H1 (cell line): ENCODE results near the gene CDH22. TPM values are rescaled to one million over a fixed set of nuclear protein-coding genes. Genes with fewer than 3 reads are reported as not detected.

Source experiments
- CTCF ChIA-PET: fragments of 300-600 bp; sonication (Branson Sonifier 250); formaldehyde crosslinking; loops from one replicate; lab custom pipeline; 2021; ENCODE audit not compliant: partially characterized antibody; lab: Charles Lee
- POLR2A ChIA-PET: fragments of 300-600 bp; sonication (Branson Sonifier 250); formaldehyde crosslinking; loops from one replicate; lab custom pipeline; 2021; ENCODE audit warnings: inconsistent platforms; ENCODE audit not compliant: partially characterized antibody; lab: Charles Lee
- DNase-seq, 2 experiments: peaks; one replicate each; pipeline versions ENCODE4 v3.0.0 to v3.0.0-alpha.2; 2010 to 2022; ENCODE audit warnings: low spot score in 2 of 2, low read depth in 1 of 2, mixed read lengths in 1 of 2
- FAIRE-seq: peaks from 2 replicates; lab custom pipeline; 2011; peaks lifted over from hg19 to GRCh38; lab: Jason Lieb, UNC
- H2AFZ ChIP-seq: 2 replicates; pipeline ENCODE4 v1.8.1; 2012; ENCODE audit warnings: low read length, inconsistent platforms
- H2AK5ac ChIP-seq: 2 replicates; pipeline ENCODE4 v1.6.1; 2013; ENCODE audit warnings: low read depth, low read length
- H2BK120ac ChIP-seq: replicated peaks from 2 replicates; pipeline ENCODE3; 2013; ENCODE audit warnings: low read depth, low read length, inconsistent platforms
- H2BK12ac ChIP-seq: 2 replicates; pipeline ENCODE4 v1.6.1; 2013; ENCODE audit warnings: low read depth, low read length
- H2BK15ac ChIP-seq: 2 replicates; pipeline ENCODE4 v1.6.1; 2013; ENCODE audit warnings: low read length
- H2BK20ac ChIP-seq: 2 replicates; pipeline ENCODE4 v1.6.1; 2013; ENCODE audit warnings: low read length
- H2BK5ac ChIP-seq: 2 replicates; pipeline ENCODE4 v1.6.1; 2013; ENCODE audit warnings: low read depth, low read length
- H3K14ac ChIP-seq: 2 replicates; pipeline ENCODE4 v1.6.1; 2013; ENCODE audit warnings: inconsistent platforms; ENCODE audit not compliant: insufficient read length
- H3K18ac ChIP-seq: 2 replicates; pipeline ENCODE4 v1.6.1; 2013; ENCODE audit warnings: low read length; ENCODE audit errors: extremely low read depth
- H3K23ac ChIP-seq: 2 replicates; pipeline ENCODE4 v1.6.1; 2013; ENCODE audit warnings: inconsistent platforms; ENCODE audit not compliant: insufficient read length
- H3K23me2 ChIP-seq: 2 replicates; pipeline ENCODE4 v1.6.1; 2013; ENCODE audit warnings: low read depth, low read length
- H3K27ac ChIP-seq: 2 replicates; pipeline ENCODE4 v1.6.1; 2011; ENCODE audit warnings: low read depth, low read length, inconsistent platforms
- H3K27me3 ChIP-seq, 4 experiments: replicated peaks in 1 of 4; 1 replicate in 1 of 4; 2 replicates in 3 of 4; pipeline versions ENCODE4 v1.6.1 to v1.8.1; 2011 to 2013; ENCODE audit warnings: low read length in 3 of 4, mild to moderate bottlenecking in 3 of 4, inconsistent platforms in 2 of 4, mixed read lengths in 2 of 4, moderate library complexity in 1 of 4; ENCODE audit not compliant: control insufficient read depth in 3 of 4, insufficient read depth in 3 of 4; ENCODE audit errors: extremely low read depth in 1 of 4
- H3K36me3 ChIP-seq, 4 experiments: 2 replicates each; pipeline versions ENCODE4 v1.6.1 to v1.8.1; 2011 to 2013; ENCODE audit warnings: mild to moderate bottlenecking in 4 of 4, low read length in 3 of 4, moderate library complexity in 2 of 4, control low read depth in 1 of 4, inconsistent platforms in 1 of 4; ENCODE audit not compliant: insufficient read depth in 4 of 4, control insufficient read depth in 2 of 4
- H3K4ac ChIP-seq: replicated peaks from 2 replicates; pipeline ENCODE3; 2013; ENCODE audit warnings: low read length, low read depth, mixed read lengths, inconsistent platforms; ENCODE audit not compliant: insufficient read length
- H3K4me1 ChIP-seq, 4 experiments: replicated peaks in 1 of 4; 1 replicate in 1 of 4; 2 replicates in 3 of 4; pipeline versions ENCODE4 v1.6.1 to v1.8.1; 2011 to 2013; ENCODE audit warnings: low read length in 3 of 4, inconsistent platforms in 2 of 4, mixed read lengths in 1 of 4; ENCODE audit not compliant: insufficient read depth in 4 of 4, control insufficient read depth in 3 of 4
- H3K4me2 ChIP-seq, 2 experiments: 2 replicates each; pipeline versions ENCODE4 v1.6.1 to v1.8.1; 2011 to 2013; ENCODE audit warnings: low read depth in 2 of 2, low read length in 2 of 2, control low read depth in 1 of 2, inconsistent platforms in 1 of 2, mild to moderate bottlenecking in 1 of 2; ENCODE audit not compliant: insufficient read depth in 1 of 2
- H3K4me3 ChIP-seq, 4 experiments: fragments of 200-600, 300-600 bp in 1 of 4; sonication (generic), shearing (Covaris generic), sonication (Bioruptor Twin) in 1 of 4; 2 replicates each; pipeline versions ENCODE4 v1.5.1 to v1.8.1; 2011 to 2016; ENCODE audit warnings: low read length in 4 of 4, low read depth in 3 of 4, control low read depth in 2 of 4, inconsistent platforms in 2 of 4, mild to moderate bottlenecking in 2 of 4, mixed read lengths in 1 of 4, moderate library complexity in 1 of 4; ENCODE audit not compliant: insufficient read depth in 2 of 4; ENCODE audit errors: extremely low read depth in 1 of 4
- H3K56ac ChIP-seq: replicated peaks from 2 replicates; pipeline ENCODE3; 2013; ENCODE audit warnings: low read depth, mild to moderate bottlenecking, mixed read lengths, low read length, inconsistent platforms; ENCODE audit not compliant: insufficient read length
- H3K79me1 ChIP-seq: 2 replicates; pipeline ENCODE4 v1.6.1; 2013; ENCODE audit warnings: low read depth, low read length, control low read depth
- H3K79me2 ChIP-seq, 2 experiments: 2 replicates each; pipeline versions ENCODE4 v1.6.1 to v1.8.1; 2012 to 2013; ENCODE audit warnings: low read length in 2 of 2, mild to moderate bottlenecking in 2 of 2, inconsistent platforms in 1 of 2; ENCODE audit not compliant: insufficient read depth in 2 of 2, control insufficient read depth in 1 of 2
- H3K9ac ChIP-seq, 4 experiments: replicated peaks in 1 of 4; 1 replicate in 1 of 4; 2 replicates in 3 of 4; pipeline versions ENCODE4 v1.6.1 to v1.8.1; 2011 to 2013; ENCODE audit warnings: low read depth in 3 of 4, low read length in 3 of 4, control low read depth in 2 of 4, mild to moderate bottlenecking in 2 of 4, moderate library complexity in 2 of 4, inconsistent platforms in 1 of 4; ENCODE audit errors: extremely low read depth in 1 of 4
- H3K9me3 ChIP-seq, 2 experiments: 2 replicates each; pipeline versions ENCODE4 v1.6.1 to v1.8.1; 2012 to 2013; ENCODE audit warnings: mild to moderate bottlenecking in 2 of 2, moderate library complexity in 2 of 2, control low read depth in 1 of 2, inconsistent platforms in 1 of 2, low read depth in 1 of 2, low read length in 1 of 2, mixed read lengths in 1 of 2; ENCODE audit not compliant: insufficient read depth in 2 of 2
- H4K20me1 ChIP-seq, 2 experiments: replicated peaks in 1 of 2; 2 replicates each; pipeline versions ENCODE3 to v1.8.1; 2011 to 2013; ENCODE audit warnings: inconsistent platforms in 2 of 2, low read length in 2 of 2, mild to moderate bottlenecking in 1 of 2; ENCODE audit not compliant: insufficient read depth in 2 of 2, control insufficient read depth in 1 of 2
- H4K5ac ChIP-seq: 2 replicates; pipeline ENCODE4 v1.6.1; 2013; ENCODE audit warnings: low read length, low read depth, mixed read lengths, inconsistent platforms; ENCODE audit not compliant: insufficient read length
- H4K8ac ChIP-seq: 2 replicates; pipeline ENCODE4 v1.8.0; 2013; ENCODE audit warnings: mild to moderate bottlenecking, moderate library complexity, low read length, inconsistent platforms; ENCODE audit not compliant: insufficient read depth; ENCODE audit errors: extremely low read depth
- H4K91ac ChIP-seq: replicated peaks from 2 replicates; pipeline ENCODE3; 2013; ENCODE audit warnings: low read length, mixed read lengths, inconsistent platforms; ENCODE audit not compliant: insufficient read length
- ATF2 ChIP-seq: IDR thresholded peaks from 2 replicates; pipeline ENCODE4 v1.6.1; 2012; ENCODE audit warnings: low read length, inconsistent platforms
- BCL11A ChIP-seq, 2 experiments: IDR thresholded peaks; one replicate each; pipeline ENCODE4 v1.6.1; 2011; ENCODE audit warnings: low read depth in 2 of 2, low read length in 2 of 2, mild to moderate bottlenecking in 2 of 2
- CEBPB ChIP-seq: IDR thresholded peaks from 2 replicates; pipeline ENCODE4 v1.6.1; 2012; ENCODE audit warnings: low read depth, low read length
- CHD1 ChIP-seq: IDR thresholded peaks from 2 replicates; pipeline ENCODE4 v1.6.1; 2012; ENCODE audit warnings: low read depth, low read length, improper control_type of control experiment
- CHD2 ChIP-seq: IDR thresholded peaks from 2 replicates; pipeline ENCODE4 v1.6.1; 2012; ENCODE audit warnings: low read length, improper control_type of control experiment
- CTBP2 ChIP-seq: IDR thresholded peaks from 2 replicates; pipeline ENCODE4 v1.7.0; 2011; ENCODE audit warnings: borderline replicate concordance, mild to moderate bottlenecking, moderate library complexity, mixed read lengths, low read length; ENCODE audit not compliant: insufficient read depth, insufficient read length
- POLR2A ChIP-seq, 2 experiments: IDR thresholded peaks; 1 replicate in 1 of 2; 2 replicates in 1 of 2; pipeline ENCODE4 v1.6.1; 2011; ENCODE audit warnings: low read depth in 2 of 2, low read length in 2 of 2, mild to moderate bottlenecking in 2 of 2; ENCODE audit errors: control extremely low read depth in 1 of 2
- RAD21 ChIP-seq, 2 experiments: IDR thresholded peaks in 1 of 2; conservative IDR thresholded peaks in 1 of 2; 2 replicates each; pipeline ENCODE4 v1.6.1; 2011; ENCODE audit warnings: low read depth in 2 of 2, low read length in 2 of 2, improper control_type of control experiment in 1 of 2, inconsistent platforms in 1 of 2, mild to moderate bottlenecking in 1 of 2, moderate library complexity in 1 of 2
- RNF2 ChIP-seq: fragments of 200-900, 300-1000 bp; sonication (generic); IDR thresholded peaks from 2 replicates; pipeline ENCODE4 v1.7.1; 2016; ENCODE audit warnings: borderline replicate concordance, low read depth, mild to moderate bottlenecking, antibody characterized with exemption, low read length; ENCODE audit not compliant: poor library complexity, severe bottlenecking; ENCODE audit errors: missing control alignments
- SAP30 ChIP-seq: fragments of 300-600 bp; sonication (generic); IDR thresholded peaks from 2 replicates; pipeline ENCODE4 v1.7.1; 2012; ENCODE audit warnings: low read length, moderate library complexity, mild to moderate bottlenecking, inconsistent platforms; ENCODE audit not compliant: insufficient read depth, insufficient replicate concordance
- WGBS, 2 experiments: shearing (Covaris generic) in 1 of 2; methylation state at CpG; one replicate each; pipeline versions ENCODE4 v1.1.6 to v1.1.7; 2013 to 2015; ENCODE audit warnings: low lambda C conversion rate in 2 of 2, mixed read lengths in 2 of 2, inconsistent platforms in 1 of 2, low coverage in 1 of 2, missing lambda C conversion rate in 1 of 2; ENCODE audit not compliant: insufficient replicate concordance in 2 of 2, insufficient coverage in 1 of 2, insufficient read length in 1 of 2; ENCODE audit errors: extremely low coverage in 1 of 2, missing lambda C conversion rate in 1 of 2; 5-methylcytosine and 5-hydroxymethylcytosine counted together
- polyA plus RNA-seq, 7 experiments: library from polyadenylated mRNA; depleted of rRNA in 3 of 7; stranded (reverse) in 5 of 7; unstranded in 2 of 7; fragments of >200 nt in 5 of 7; fragments of 200-250 nt in 2 of 7; gene quantifications; 1 replicate in 5 of 7; 2 replicates in 1 of 7; 4 replicates in 1 of 7; pipeline versions ENCODE4 v1.2.1 to v1.2.3, GENCODE V29; 2011 to 2013; ENCODE audit warnings: missing spikeins in 2 of 7, mixed read lengths in 2 of 7
- total RNA-seq: library from RNA; stranded (reverse); fragmentation: NEBNext Ultra II Directional; extraction: Animal tissue kit (Norgen Biotek cat#: 25700); gene quantifications from 2 replicates; pipeline ENCODE4 v1.2.1, GENCODE V29; 2021

CDH22 gene
- total and polyA plus RNA-seq, 2 of the 8 experiments (the other 6 are each of a cell fraction or from before 2014, with no cell fraction given), result 0.35 to 0.39 TPM

GRCh38 chr20:46276531-46276930 is 31.8 kb downstream of the CDH22 start:
- Histone ChIP-seq H3K18ac (no peak overlapping the region), H3K23me2 (no peaks in the 10 kb centered on the region), H3K27me3 (no peaks in the 10 kb centered on the region; a peak in 1 of 7 replicates), H3K9me3 (no peaks in the 10 kb centered on the region), H4K91ac (no peak overlapping the region), H3K4me3 (no peak overlapping the region), H3K9ac (no peak overlapping the region), H3K27ac (no peak overlapping the region), H4K8ac (no peak overlapping the region), H4K20me1 (peaks cover 0 to 2% of the 10 kb centered on the region in 2 experiments), H2BK12ac (no peak overlapping the region), H4K5ac (no peak overlapping the region), H3K79me1 (no peaks in the 10 kb centered on the region), H2BK20ac (no peak overlapping the region), H3K79me2 (no peaks in the 10 kb centered on the region), H3K36me3 (no peaks in the 10 kb centered on the region), H2AFZ (no peak overlapping the region), H2BK120ac (no peak overlapping the region), H3K4me1 (peaks cover 0 to 13% (median 3%) of the 10 kb centered on the region in 4 experiments; a peak in 5 of 7 replicates), H2BK15ac (no peak overlapping the region), H3K4ac (no peak overlapping the region), H2BK5ac (no peak overlapping the region), H3K23ac (no peak overlapping the region), H3K56ac (no peak overlapping the region), H2AK5ac (no peak overlapping the region), H3K4me2 (no peak overlapping the region), H3K14ac (no peak overlapping the region)
- DNase-seq (no peak), FAIRE-seq (no peak)
- 87% methylated on average over 4 of the region's 4 CpGs; no CpG with 5 or more reads in 1 of the 2 experiments for WGBS, 2 experiments
- ChIA-PET POLR2A (no interaction called here), CTCF (interaction anchor here (0.7 kb wide), 2 partner anchors 24 to 262 kb away, joined by 3 to 4 read pairs; no protein-coding TSS in a partner anchor)
- TF ChIP-seq CEBPB (no peak), SAP30 (no peak), CHD2 (no peak), ATF2 (no peak), CTBP2 (no peak), POLR2A (IDR thresholded peaks at IDR 0.05; ENCODE audit: control extremely low read depth in 1 of 2, low read depth in 2 of 2, low read length in 2 of 2) (no peak), RNF2 (no peak), RAD21 (IDR thresholded peaks at IDR 0.05 in 1 of 2, conservative IDR thresholded peaks at IDR 0.05 in 1 of 2; ENCODE audit: low read depth in 2 of 2, low read length in 2 of 2) (no peak), CHD1 (no peak), BCL11A (IDR thresholded peaks at IDR 0.05; ENCODE audit: low read depth in 2 of 2, low read length in 2 of 2) (no peak)
